Esophagus muscularis mucosa (tissue), 4 donors: ENCODE results near the gene ADSL. TPM values are rescaled to one million over a fixed set of nuclear protein-coding genes. Genes with fewer than 3 reads are reported as not detected.

Experiments used
- DNase-seq: peaks from one replicate; pipeline ENCODE4 v3.0.0-alpha.2; 2017; ENCODE audit errors: extremely low spot score
- H3K27ac ChIP-seq, 4 donors: fragments of 200-600 bp; sonication (generic); replicated peaks in 1 of 4; 1 replicate in 3 of 4; 2 replicates in 1 of 4; pipeline ENCODE4 v1.5.1; 2016 to 2019; ENCODE audit warnings: mild to moderate bottlenecking in 1 of 4
- H3K27me3 ChIP-seq, 4 donors: fragments of 200-600 bp; sonication (generic); one replicate each; pipeline versions ENCODE4 v1.5.1 to v1.6.0; 2016 to 2019
- H3K36me3 ChIP-seq, 4 donors: fragments of 200-600 bp; sonication (generic); one replicate each; pipeline ENCODE4 v1.5.1; 2016 to 2019
- H3K4me1 ChIP-seq, 4 donors: fragments of 200-600 bp; sonication (generic); one replicate each; pipeline ENCODE4 v1.5.1; 2016 to 2019
- H3K4me3 ChIP-seq, 4 donors: fragments of 200-600 bp; sonication (generic); 1 replicate in 2 of 4; 2 replicates in 2 of 4; pipeline ENCODE4 v1.5.1; 2016 to 2019; ENCODE audit warnings: mild to moderate bottlenecking in 4 of 4, moderate library complexity in 1 of 4
- H3K9me3 ChIP-seq, 4 donors: fragments of 200-600 bp; sonication (generic); 1 replicate in 3 of 4; 2 replicates in 1 of 4; pipeline ENCODE4 v1.5.1; 2016 to 2019
- EP300 ChIP-seq: sonication (generic); formaldehyde crosslinking; IDR thresholded peaks from one replicate; pipeline ENCODE4 v1.6.1; 2017; ENCODE audit warnings: antibody characterized with exemption
- POLR2A ChIP-seq: fragments of 450-650 bp; IDR thresholded peaks from one replicate; pipeline ENCODE4 v1.6.1; 2017; ENCODE audit warnings: antibody characterized with exemption, moderate library complexity, mild to moderate bottlenecking, low read depth
- POLR2AphosphoS5 ChIP-seq, 2 donors: sonication (generic); formaldehyde crosslinking; IDR thresholded peaks; one replicate each; pipeline ENCODE4 v1.6.1; 2017; ENCODE audit warnings: antibody characterized with exemption in 2 of 2
- WGBS: methylation state at CpG from one replicate; pipeline ENCODE4 v1.1.5; 2018; 5-methylcytosine and 5-hydroxymethylcytosine counted together
- intact Hi-C: fragments of 100-400 bp; cut with DNase I; formaldehyde crosslinking; loops from one replicate; pipeline ENCODE4 v1.15.1; 2023
- total RNA-seq, 4 donors: library from RNA; depleted of rRNA; stranded (reverse); fragments of >200 nt; gene quantifications; one replicate each; pipeline versions ENCODE4 v1.1.0 to v1.2.1, GENCODE V29; 2016
- TF ChIP-seq, protein P1 (sequence below), 3 experiments: fragments of 200-600 bp in 2 of 3; fragments of 450-650 bp in 1 of 3; sonication (generic) in 2 of 3; IDR thresholded peaks; one replicate each; pipeline ENCODE4 v1.5.1; 2017 to 2019; ENCODE audit warnings: antibody characterized with exemption in 3 of 3, mild to moderate bottlenecking in 2 of 3, moderate library complexity in 1 of 3

ADSL gene
- total RNA-seq, 4 donors from 2014 or later = 58.7 to 91.1 (median 76.3) TPM

DNA sequence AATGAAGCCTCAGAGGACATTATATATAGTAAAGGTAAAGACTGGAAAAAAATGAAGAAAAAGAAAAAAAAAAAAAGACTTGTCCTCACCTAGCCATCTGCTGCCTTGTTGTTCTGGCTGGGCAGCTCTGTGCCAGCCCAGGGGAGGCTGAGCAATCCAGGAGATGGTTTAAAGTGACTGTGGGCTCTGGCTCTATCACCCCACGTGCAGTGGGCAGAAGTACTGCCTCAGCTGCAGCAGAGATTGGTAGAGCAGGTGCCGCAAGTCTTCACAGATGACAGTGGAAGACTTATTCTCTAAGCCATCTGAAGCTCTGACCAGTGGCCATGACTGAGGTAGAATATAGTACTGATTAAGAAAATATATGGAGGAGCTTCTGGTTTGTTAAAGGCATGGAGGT, 86.3 kb downstream of the ADSL start:
- H3K4me1 ChIP-seq = peaks cover 19 to 25% (median 23%) of the 10 kb centered on the region in 4 donors
- DNase-seq = no peak
- no peaks in the 10 kb centered on the region for H3K27me3 ChIP-seq
- peaks cover 15 to 56% (median 44%) of the 10 kb centered on the region in 4 donors for H3K36me3 ChIP-seq
- intact Hi-C loops = no loop called here
- TF ChIP-seq POLR2A = no peak
- TF ChIP-seq EP300 = no peak
- TF ChIP-seq, protein P1, sequence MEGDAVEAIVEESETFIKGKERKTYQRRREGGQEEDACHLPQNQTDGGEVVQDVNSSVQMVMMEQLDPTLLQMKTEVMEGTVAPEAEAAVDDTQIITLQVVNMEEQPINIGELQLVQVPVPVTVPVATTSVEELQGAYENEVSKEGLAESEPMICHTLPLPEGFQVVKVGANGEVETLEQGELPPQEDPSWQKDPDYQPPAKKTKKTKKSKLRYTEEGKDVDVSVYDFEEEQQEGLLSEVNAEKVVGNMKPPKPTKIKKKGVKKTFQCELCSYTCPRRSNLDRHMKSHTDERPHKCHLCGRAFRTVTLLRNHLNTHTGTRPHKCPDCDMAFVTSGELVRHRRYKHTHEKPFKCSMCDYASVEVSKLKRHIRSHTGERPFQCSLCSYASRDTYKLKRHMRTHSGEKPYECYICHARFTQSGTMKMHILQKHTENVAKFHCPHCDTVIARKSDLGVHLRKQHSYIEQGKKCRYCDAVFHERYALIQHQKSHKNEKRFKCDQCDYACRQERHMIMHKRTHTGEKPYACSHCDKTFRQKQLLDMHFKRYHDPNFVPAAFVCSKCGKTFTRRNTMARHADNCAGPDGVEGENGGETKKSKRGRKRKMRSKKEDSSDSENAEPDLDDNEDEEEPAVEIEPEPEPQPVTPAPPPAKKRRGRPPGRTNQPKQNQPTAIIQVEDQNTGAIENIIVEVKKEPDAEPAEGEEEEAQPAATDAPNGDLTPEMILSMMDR (IDR thresholded peaks at IDR 0.05) = no peak
- no peak for TF ChIP-seq POLR2AphosphoS5 (IDR thresholded peaks at IDR 0.05)
- no peak overlapping the region for H3K27ac ChIP-seq
- H3K9me3 ChIP-seq = no peaks in the 10 kb centered on the region
- WGBS = 93% methylated on average over 2 of the region's 2 CpGs
- H3K4me3 ChIP-seq = no peak overlapping the region

DNA sequence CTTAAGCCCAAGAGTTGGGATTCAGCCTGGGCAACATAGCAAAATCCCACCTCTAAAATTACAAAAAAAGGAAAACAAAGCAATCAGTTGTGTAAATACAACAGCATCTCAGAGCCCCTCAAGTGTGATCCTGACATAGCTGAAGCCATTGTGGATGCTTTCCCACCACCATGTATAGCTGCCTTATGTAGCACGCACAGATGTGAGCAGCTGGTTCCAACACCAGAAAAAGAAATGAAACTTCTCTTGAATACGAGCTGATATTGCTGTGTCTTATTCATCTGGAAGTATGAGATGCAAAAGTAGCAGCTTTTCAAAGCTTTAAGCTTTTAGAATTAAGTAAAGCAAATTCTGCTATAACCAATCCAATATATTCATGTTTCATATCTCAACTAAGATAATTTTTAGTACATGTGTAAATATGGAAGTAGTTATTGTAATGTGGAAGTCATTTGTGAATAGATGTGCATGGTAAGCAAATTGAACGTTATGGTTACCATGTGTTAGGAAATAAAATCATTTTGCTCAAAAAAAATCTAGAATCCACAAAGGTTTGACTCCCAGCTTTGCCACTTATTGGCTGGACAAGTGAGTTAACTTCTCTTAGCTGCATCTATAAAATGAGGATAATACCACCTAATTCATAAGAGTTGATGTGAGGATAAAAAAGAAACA, 87.3 kb downstream of the ADSL start:
- no peak overlapping the region for H3K27ac ChIP-seq

DNA sequence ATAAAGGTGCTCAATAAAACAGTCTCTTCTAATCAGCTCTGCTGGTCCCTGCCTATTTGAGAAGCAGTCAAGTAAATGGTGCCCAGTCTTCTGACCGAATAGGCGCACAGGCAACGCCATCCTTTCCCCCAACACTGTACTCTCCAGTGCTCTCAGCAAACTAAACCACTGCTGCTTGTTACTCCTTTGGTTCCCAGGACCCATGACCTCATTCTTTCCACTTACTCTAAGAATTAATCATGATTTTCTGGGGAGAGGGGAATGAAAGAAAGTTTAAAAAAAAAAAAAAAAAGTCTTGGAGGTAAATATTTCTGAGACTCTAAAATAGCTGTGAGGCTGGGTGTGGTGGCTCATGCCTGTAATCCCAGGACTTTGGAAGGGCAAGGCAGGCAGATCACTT, 87.8 kb downstream of the ADSL start:
- WGBS = 97% methylated on average over 3 of the region's 3 CpGs
- Histone ChIP-seq H3K4me1 (peaks cover 19 to 33% (median 29%) of the 10 kb centered on the region in 4 donors), H3K9me3 (no peaks in the 10 kb centered on the region), H3K27ac (peak overlapping the region in 1 of 4 donors; percentile 5), H3K36me3 (peaks cover 14 to 42% (median 30%) of the 10 kb centered on the region in 4 donors), H3K27me3 (no peaks in the 10 kb centered on the region), H3K4me3 (no peak overlapping the region)
- DNase-seq = no peak
- intact Hi-C loops = no loop called here
- TF ChIP-seq POLR2A (no peak), POLR2AphosphoS5 (IDR thresholded peaks at IDR 0.05) (no peak), EP300 (no peak)
- TF ChIP-seq, protein P1 (IDR thresholded peaks at IDR 0.05) = no peak

More for the DNA sequence above, 87.3 kb downstream of the ADSL start:
- 75% methylated on average over 3 of the region's 3 CpGs for WGBS
- TF ChIP-seq, protein P1 (IDR thresholded peaks at IDR 0.05) = no peak
- TF ChIP-seq EP300 (no peak), POLR2A (no peak), POLR2AphosphoS5 (IDR thresholded peaks at IDR 0.05) (no peak)
- intact Hi-C loops = no loop called here
- no peak for DNase-seq
- Histone ChIP-seq H3K4me1 (peaks cover 19 to 33% (median 29%) of the 10 kb centered on the region in 4 donors), H3K9me3 (no peaks in the 10 kb centered on the region), H3K4me3 (no peak overlapping the region), H3K27me3 (no peaks in the 10 kb centered on the region), H3K36me3 (peaks cover 15 to 47% (median 36%) of the 10 kb centered on the region in 4 donors)

DNA sequence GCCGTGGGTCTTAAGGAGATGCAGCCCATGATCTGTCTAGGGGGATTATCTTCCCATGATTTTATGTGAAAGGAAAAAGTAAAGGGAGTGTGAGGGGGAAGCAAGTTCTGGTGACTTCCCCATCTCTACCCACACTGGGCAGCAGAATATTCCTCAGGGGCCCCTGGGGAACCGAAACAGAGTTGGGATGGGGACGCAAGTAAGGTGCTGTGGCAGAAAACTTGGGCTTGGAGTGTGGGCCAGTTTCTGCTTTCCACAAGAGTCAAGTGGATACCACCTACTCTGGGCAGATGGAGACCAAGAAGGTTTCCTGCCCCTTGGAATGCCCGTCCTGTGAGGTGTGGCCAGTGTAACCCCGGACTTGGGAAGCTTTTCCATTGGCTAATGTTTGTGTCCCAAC, 88.4 kb downstream of the ADSL start:
- intact Hi-C loops = loop anchor here (5.0 kb wide), 1 partner anchor 53 kb away; no protein-coding TSS in a partner anchor
- Histone ChIP-seq H3K9me3 (no peaks in the 10 kb centered on the region), H3K36me3 (peaks cover 8 to 35% (median 24%) of the 10 kb centered on the region in 4 donors), H3K27me3 (no peaks in the 10 kb centered on the region), H3K27ac (no peak overlapping the region), H3K4me1 (peaks cover 19 to 33% (median 29%) of the 10 kb centered on the region in 4 donors), H3K4me3 (no peak overlapping the region)
- TF ChIP-seq, protein P1 (IDR thresholded peaks at IDR 0.05) = no peak
- no peak for TF ChIP-seq POLR2A
- TF ChIP-seq EP300 = no peak
- TF ChIP-seq POLR2AphosphoS5 (IDR thresholded peaks at IDR 0.05) = no peak
- 81% methylated on average over 5 of the region's 5 CpGs for WGBS
- DNase-seq = no peak
